Gastroesophageal sphincter (tissue), 4 donors: ENCODE data around the gene RNF145. TPM values are rescaled to one million over a fixed set of nuclear protein-coding genes. Genes with fewer than 3 reads are reported as not detected.

ENCODE experiments used
- ATAC-seq: fragments of 150-250 bp; one replicate; pipeline ENCODE4 v1.9.1; 2016; ENCODE audit warnings: mild to moderate bottlenecking, moderate library complexity
- H3K27ac ChIP-seq, 4 donors: fragments of 200-600 bp; sonication (generic) in 3 of 4; 1 replicate in 3 of 4; 2 replicates in 1 of 4; pipeline ENCODE4 v1.5.1; 2016 to 2019
- H3K27me3 ChIP-seq: fragments of 200-600 bp; sonication (generic); one replicate; pipeline ENCODE4 v1.5.1; 2019
- H3K36me3 ChIP-seq, 2 donors: fragments of 200-600 bp; sonication (generic); one replicate each; pipeline ENCODE4 v1.5.1; 2019; ENCODE audit warnings: control low read depth in 1 of 2
- H3K4me1 ChIP-seq, 3 donors: fragments of 200-600 bp; sonication (generic); 1 replicate in 2 of 3; 2 replicates in 1 of 3; pipeline ENCODE4 v1.5.1; 2016 to 2019; ENCODE audit warnings: control low read depth in 2 of 3
- H3K4me3 ChIP-seq, 2 donors: fragments of 200-600 bp; sonication (generic); one replicate each; pipeline ENCODE4 v1.5.1; 2019; ENCODE audit warnings: mild to moderate bottlenecking in 1 of 2, moderate library complexity in 1 of 2
- H3K9me3 ChIP-seq, 3 donors: fragments of 200-600 bp; sonication (generic); one replicate each; pipeline ENCODE4 v1.5.1; 2017 to 2019; ENCODE audit warnings: control low read depth in 2 of 3
- EP300 ChIP-seq: sonication (generic); formaldehyde crosslinking; IDR thresholded peaks from one replicate; pipeline ENCODE4 v1.6.1; 2017; ENCODE audit warnings: antibody characterized with exemption, mild to moderate bottlenecking
- POLR2A ChIP-seq, 2 donors: fragments of 450-650 bp; IDR thresholded peaks; one replicate each; pipeline ENCODE4 v1.6.1; 2017; ENCODE audit warnings: antibody characterized with exemption in 2 of 2, mild to moderate bottlenecking in 2 of 2, moderate library complexity in 1 of 2
- POLR2AphosphoS5 ChIP-seq: sonication (generic); formaldehyde crosslinking; IDR thresholded peaks from one replicate; pipeline ENCODE4 v1.6.1; 2017; ENCODE audit warnings: antibody characterized with exemption
- WGBS, 2 donors: methylation state at CpG; one replicate each; pipeline ENCODE4 v1.1.5; 2018; ENCODE audit warnings: low coverage in 1 of 2; 5-methylcytosine and 5-hydroxymethylcytosine counted together
- total RNA-seq, 4 donors: library from RNA; depleted of rRNA; stranded (reverse); fragments of >200 nt; gene quantifications; one replicate each; pipeline ENCODE4 v1.1.0, GENCODE V29; 2016
- TF ChIP-seq, protein P1 (sequence below), 4 experiments: fragments of 200-600 bp in 2 of 4; fragments of 450-650 bp in 2 of 4; sonication (generic) in 1 of 4; IDR thresholded peaks; one replicate each; pipeline ENCODE4 v1.5.1; 2017 to 2019; ENCODE audit warnings: antibody characterized with exemption in 4 of 4, mild to moderate bottlenecking in 2 of 4, moderate library complexity in 2 of 4

Gene RNF145
- total RNA-seq, 4 donors from 2014 or later: 39.3 to 89.4 (median 68.7) TPM

DNA sequence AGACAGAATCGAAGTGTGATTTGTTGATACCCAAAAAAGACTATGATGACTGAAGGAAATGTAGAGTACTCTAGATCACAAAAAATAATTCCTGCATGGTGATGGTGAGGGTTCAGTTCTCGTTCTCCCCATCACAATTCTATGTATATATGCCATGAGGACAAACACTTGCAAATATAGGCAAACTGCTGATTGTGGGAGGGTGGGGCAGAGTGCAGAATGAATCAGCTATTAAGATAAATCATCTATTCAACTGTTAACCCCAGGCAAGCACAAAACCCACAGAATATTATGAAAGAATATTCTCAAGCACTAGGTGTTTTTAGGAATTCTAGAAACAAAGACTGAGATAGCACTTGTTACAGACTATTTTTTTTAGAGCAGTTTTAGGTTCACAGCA is 39.8 kb upstream of the RNF145 start:
- Histone ChIP-seq H3K4me1 (no peaks in the 10 kb centered on the region), H3K36me3 (no peaks in the 10 kb centered on the region), H3K27me3 (peaks cover 40% of the 10 kb centered on the region), H3K27ac (no peak overlapping the region), H3K4me3 (no peak overlapping the region), H3K9me3 (no peaks in the 10 kb centered on the region)
- TF ChIP-seq EP300 (no peak), POLR2AphosphoS5 (no peak), POLR2A (IDR thresholded peaks at IDR 0.05) (no peak)
- TF ChIP-seq, protein P1, sequence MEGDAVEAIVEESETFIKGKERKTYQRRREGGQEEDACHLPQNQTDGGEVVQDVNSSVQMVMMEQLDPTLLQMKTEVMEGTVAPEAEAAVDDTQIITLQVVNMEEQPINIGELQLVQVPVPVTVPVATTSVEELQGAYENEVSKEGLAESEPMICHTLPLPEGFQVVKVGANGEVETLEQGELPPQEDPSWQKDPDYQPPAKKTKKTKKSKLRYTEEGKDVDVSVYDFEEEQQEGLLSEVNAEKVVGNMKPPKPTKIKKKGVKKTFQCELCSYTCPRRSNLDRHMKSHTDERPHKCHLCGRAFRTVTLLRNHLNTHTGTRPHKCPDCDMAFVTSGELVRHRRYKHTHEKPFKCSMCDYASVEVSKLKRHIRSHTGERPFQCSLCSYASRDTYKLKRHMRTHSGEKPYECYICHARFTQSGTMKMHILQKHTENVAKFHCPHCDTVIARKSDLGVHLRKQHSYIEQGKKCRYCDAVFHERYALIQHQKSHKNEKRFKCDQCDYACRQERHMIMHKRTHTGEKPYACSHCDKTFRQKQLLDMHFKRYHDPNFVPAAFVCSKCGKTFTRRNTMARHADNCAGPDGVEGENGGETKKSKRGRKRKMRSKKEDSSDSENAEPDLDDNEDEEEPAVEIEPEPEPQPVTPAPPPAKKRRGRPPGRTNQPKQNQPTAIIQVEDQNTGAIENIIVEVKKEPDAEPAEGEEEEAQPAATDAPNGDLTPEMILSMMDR (IDR thresholded peaks at IDR 0.05): no peak
- no peak for ATAC-seq
- 73 to 86% methylated on average over 2 of the region's 2 CpGs for WGBS, 2 donors

DNA sequence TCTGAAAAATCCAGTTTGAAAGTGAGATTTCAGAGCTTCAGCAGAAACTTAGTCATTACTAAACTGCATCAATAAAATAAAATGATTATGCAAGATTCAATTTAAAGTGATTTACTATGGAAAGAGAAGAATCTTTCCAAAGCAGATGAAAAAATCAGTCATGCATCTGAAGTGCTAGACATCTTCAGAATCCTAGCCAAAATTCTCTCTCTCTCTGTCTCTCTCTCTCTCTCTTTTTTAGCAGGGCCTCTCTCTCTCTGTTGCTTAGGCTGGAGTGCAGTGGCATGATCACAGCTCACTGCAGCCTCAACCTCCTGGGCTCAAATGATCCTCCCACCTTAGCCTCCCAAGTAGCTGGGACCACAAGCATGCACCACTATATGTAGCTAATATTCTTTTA is 35.5 kb upstream of the RNF145 start:
- H3K4me3 ChIP-seq: no peak overlapping the region
- peaks cover 34% of the 10 kb centered on the region for H3K27me3 ChIP-seq
- TF ChIP-seq POLR2A (IDR thresholded peaks at IDR 0.05) (no peak), EP300 (no peak)
- H3K27ac ChIP-seq: no peak overlapping the region
- H3K36me3 ChIP-seq: no peaks in the 10 kb centered on the region
- H3K9me3 ChIP-seq: no peaks in the 10 kb centered on the region
- ATAC-seq: no peak
- no peaks in the 10 kb centered on the region for H3K4me1 ChIP-seq

DNA sequence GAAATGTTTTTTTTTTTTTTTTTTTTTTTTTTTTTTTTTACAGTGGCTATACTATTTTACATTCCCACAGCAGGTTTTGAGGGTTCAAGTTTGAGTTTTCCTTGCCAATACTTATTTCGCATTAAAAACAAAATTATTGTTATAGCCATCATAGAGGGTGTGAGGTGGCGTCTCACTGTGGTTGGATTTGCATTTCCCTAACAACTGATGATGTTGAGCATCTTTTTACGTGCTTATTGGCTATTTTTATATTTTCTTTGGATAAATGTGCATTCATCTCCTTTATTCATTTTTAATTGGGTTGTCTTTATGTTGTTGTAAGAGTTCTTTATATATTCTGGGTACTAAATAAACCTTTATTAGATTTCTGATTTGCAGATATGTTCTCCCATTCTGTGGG is 34.8 kb upstream of the RNF145 start:
- peaks cover 28% of the 10 kb centered on the region for H3K27me3 ChIP-seq
- no peak overlapping the region for H3K4me3 ChIP-seq
- H3K27ac ChIP-seq: no peak overlapping the region
- H3K36me3 ChIP-seq: no peaks in the 10 kb centered on the region
- H3K4me1 ChIP-seq: no peaks in the 10 kb centered on the region
- no peak for ATAC-seq
- no peaks in the 10 kb centered on the region for H3K9me3 ChIP-seq
- 55 to 60% methylated on average over 2 to 3 of the region's 3 CpGs for WGBS, 2 donors
- no peak for TF ChIP-seq EP300
- no peak for TF ChIP-seq POLR2AphosphoS5
- no peak for TF ChIP-seq POLR2A (IDR thresholded peaks at IDR 0.05)
- TF ChIP-seq, protein P1 (IDR thresholded peaks at IDR 0.05): no peak

DNA sequence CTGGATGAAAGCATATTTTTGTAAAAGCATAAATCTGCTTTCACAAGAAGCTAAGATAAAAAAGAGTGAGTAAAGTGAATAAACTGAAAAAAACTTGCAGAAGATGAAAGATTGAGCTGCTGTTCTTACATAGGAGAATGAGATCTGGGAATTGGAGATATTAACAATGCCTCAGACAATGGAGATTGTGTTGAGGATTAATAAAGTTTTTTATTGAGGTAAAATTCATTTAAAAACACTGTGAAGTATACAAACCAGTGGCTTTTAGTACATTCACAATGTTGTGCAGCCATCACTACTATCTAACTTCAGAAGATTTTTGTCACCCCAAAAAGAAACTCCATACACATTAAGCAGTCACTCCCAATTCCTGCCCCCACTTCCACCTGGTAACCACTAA is 34.0 kb upstream of the RNF145 start:
- no peak overlapping the region for H3K27ac ChIP-seq
- H3K9me3 ChIP-seq: no peaks in the 10 kb centered on the region
- TF ChIP-seq EP300 (no peak), POLR2AphosphoS5 (no peak), POLR2A (IDR thresholded peaks at IDR 0.05) (no peak)
- TF ChIP-seq, protein P1 (IDR thresholded peaks at IDR 0.05): no peak
- ATAC-seq: no peak
- H3K4me1 ChIP-seq: no peaks in the 10 kb centered on the region
- peaks cover 26% of the 10 kb centered on the region for H3K27me3 ChIP-seq
- H3K36me3 ChIP-seq: no peaks in the 10 kb centered on the region
- H3K4me3 ChIP-seq: no peak overlapping the region

DNA sequence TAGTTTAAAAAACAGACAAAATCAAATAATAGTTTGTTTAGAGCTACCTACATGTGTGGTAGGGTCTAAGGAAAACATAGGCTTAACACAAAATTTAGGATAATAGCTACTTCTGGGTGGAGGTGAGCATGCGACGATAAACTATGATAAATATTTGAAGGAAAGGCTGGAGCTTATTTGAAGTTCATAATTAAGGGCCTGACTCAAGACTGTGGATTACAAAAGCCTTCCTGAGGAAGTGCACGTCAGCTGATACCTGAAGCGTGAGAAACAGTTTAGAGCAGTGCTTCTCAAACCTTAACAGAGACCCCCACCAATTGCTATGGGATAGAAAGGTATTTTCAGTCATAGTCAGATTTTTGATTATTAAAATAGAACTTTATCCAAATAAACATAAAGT is 33.3 kb upstream of the RNF145 start:
- WGBS, 2 donors: 43 to 44% methylated on average over 3 to 4 of the region's 4 CpGs
- no peak for TF ChIP-seq EP300
- no peak for TF ChIP-seq POLR2AphosphoS5
- no peaks in the 10 kb centered on the region for H3K36me3 ChIP-seq
- no peak overlapping the region for H3K27ac ChIP-seq
- no peak overlapping the region for H3K4me3 ChIP-seq
- no peaks in the 10 kb centered on the region for H3K4me1 ChIP-seq
- H3K27me3 ChIP-seq: peaks cover 23% of the 10 kb centered on the region
- H3K9me3 ChIP-seq: no peaks in the 10 kb centered on the region
- no peak for ATAC-seq

DNA sequence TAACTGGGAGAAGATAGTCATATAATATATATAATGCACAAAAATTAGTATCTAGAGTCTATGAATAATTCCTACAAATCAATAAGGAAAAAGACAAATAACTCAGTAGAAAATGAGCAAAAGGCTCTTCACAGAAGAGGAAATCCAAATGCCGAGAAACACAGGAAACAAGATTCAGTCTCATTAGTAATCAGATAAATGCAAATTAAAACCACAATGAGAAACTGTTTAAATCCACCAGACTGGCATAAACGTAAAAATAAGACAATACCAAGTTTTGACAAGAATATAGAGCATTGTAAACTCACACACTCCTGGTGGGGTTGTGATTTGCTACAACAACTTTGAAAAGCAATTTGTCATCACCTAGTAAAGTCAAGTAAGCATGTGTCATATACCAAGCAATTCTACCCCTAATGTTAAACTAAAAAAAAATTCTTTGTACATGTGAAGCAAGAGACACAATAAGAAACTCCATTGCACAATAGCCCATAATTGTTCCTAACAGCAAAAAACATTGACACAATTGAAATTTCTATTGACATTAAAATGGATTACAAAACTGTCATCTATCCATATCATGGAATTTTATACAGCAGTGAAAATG is 32.7 kb upstream of the RNF145 start:
- ATAC-seq: no peak

More for the DNA sequence above, 32.7 kb upstream of the RNF145 start:
- 37 to 53% methylated on average over 2 of the region's 2 CpGs for WGBS, 2 donors
- no peaks in the 10 kb centered on the region for H3K9me3 ChIP-seq
- no peaks in the 10 kb centered on the region for H3K36me3 ChIP-seq
- peaks cover 17% of the 10 kb centered on the region for H3K27me3 ChIP-seq
- H3K27ac ChIP-seq: no peak overlapping the region
- no peak overlapping the region for H3K4me3 ChIP-seq
- no peaks in the 10 kb centered on the region for H3K4me1 ChIP-seq
- TF ChIP-seq POLR2A (IDR thresholded peaks at IDR 0.05) (no peak), POLR2AphosphoS5 (no peak), EP300 (no peak)
- TF ChIP-seq, protein P1 (IDR thresholded peaks at IDR 0.05): no peak
